ENCODE results near the gene CNN2.
A peak's percentile ranks its signal among the peaks of the same experiment; 100 is the strongest.

CNN2 gene

DNA sequence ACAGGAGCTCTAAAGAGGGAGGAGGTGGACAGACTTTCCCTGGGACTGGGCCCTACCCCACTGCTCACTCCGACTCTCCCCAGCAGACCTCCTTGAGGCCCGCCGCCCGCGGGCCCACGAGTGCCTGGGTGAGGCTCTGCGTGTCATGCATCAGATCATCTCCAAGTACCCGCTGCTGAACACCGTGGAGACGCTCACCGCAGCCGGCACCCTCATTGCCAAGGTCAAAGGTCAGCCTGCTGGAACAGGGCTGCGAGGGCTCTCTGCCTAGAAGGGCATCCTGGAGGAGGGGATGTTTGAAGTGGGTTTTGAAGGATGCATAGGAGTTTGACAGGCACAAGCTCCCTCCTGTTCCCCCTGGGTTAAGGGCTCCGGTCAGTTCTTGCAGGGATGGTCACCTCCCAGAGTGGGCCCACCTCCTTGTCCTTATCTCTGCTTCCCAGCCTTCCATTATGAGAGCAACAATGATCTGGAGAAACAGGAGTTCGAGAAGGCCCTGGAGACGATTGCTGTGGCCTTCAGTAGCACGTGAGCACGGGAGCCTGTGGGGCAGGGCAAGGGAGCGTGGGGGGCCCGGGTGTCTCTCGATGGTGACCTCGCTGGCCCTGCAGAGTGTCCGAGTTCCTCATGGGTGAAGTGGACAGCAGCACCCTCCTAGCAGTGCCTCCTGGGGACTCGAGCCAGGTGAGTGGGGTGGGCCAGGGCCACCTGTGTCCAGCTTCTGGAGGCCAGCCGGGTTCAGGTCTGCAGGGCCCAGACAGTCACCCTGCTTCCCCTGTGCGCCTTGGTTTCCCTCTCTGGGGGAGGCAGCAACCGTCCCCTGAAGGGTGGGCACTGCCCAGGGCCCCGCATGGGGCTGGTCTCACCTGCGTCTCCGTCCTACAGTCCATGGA lies 46.9 kb downstream of the CNN2 start:
- no peak overlapping the region for H3K4me3 ChIP-seq
- H3K9ac ChIP-seq (ENCODE audit: insufficient read length): no peak overlapping the region
- H3K36me3 ChIP-seq (ENCODE audit: insufficient read depth, low read length): no peaks in the 10 kb centered on the region
- DNase-seq (ENCODE audit: low read depth, low spot score): no peak
- H3K9me3 ChIP-seq (ENCODE audit: low read depth, low read length): no peaks in the 10 kb centered on the region
- no peak for TF ChIP-seq EZH2 (IDR thresholded peaks at IDR 0.05)
- TF ChIP-seq POLR2AphosphoS5 (IDR thresholded peaks at IDR 0.05; ENCODE audit: borderline replicate concordance, low read depth, low read length): no peak
- no peak for TF ChIP-seq FOXP2 (optimal IDR thresholded peaks at IDR 0.05; ENCODE audit: control extremely low read depth, extremely low read length, insufficient read depth)
- no peak overlapping the region for H3K27ac ChIP-seq

DNA sequence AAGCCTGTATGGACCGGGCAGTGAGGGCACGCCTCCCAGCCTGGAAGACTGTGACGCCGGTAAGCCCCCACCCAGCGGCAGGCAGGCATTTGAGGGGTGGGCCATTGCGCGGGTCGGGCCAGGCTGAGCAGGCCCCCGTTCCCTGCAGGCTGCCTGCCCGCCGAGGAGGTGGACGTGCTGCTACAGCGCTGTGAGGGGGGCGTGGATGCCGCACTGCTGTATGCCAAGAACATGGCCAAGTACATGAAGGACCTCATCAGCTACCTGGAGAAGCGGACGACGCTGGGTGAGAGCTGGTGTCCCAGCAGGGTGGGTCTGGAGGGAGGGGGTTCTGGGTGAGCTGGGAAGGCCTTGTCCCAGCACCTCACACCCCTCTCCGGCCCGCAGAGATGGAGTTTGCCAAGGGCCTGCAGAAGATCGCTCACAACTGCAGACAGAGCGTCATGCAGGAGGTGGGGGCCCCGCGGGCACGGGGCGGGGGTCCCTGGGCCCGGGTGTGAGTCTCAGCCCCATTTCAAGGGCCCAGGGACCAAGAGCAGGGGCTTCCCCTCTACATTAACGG lies 47.6 kb downstream of the CNN2 start:
- H3K27ac ChIP-seq: no peak overlapping the region
- peak overlapping the region; percentile 67 for H3K4me3 ChIP-seq
- no peak for DNase-seq (ENCODE audit: low read depth, low spot score)
- no peaks in the 10 kb centered on the region for H3K9me3 ChIP-seq (ENCODE audit: low read depth, low read length)
- no peaks in the 10 kb centered on the region for H3K36me3 ChIP-seq (ENCODE audit: insufficient read depth, low read length)
- no peak overlapping the region for H3K9ac ChIP-seq (ENCODE audit: insufficient read length)
- TF ChIP-seq POLR2AphosphoS5 (IDR thresholded peaks at IDR 0.05; ENCODE audit: borderline replicate concordance, low read depth, low read length): no peak
- TF ChIP-seq FOXP2 (optimal IDR thresholded peaks at IDR 0.05; ENCODE audit: control extremely low read depth, extremely low read length, insufficient read depth): no peak
- no peak for TF ChIP-seq EZH2 (IDR thresholded peaks at IDR 0.05)

DNA sequence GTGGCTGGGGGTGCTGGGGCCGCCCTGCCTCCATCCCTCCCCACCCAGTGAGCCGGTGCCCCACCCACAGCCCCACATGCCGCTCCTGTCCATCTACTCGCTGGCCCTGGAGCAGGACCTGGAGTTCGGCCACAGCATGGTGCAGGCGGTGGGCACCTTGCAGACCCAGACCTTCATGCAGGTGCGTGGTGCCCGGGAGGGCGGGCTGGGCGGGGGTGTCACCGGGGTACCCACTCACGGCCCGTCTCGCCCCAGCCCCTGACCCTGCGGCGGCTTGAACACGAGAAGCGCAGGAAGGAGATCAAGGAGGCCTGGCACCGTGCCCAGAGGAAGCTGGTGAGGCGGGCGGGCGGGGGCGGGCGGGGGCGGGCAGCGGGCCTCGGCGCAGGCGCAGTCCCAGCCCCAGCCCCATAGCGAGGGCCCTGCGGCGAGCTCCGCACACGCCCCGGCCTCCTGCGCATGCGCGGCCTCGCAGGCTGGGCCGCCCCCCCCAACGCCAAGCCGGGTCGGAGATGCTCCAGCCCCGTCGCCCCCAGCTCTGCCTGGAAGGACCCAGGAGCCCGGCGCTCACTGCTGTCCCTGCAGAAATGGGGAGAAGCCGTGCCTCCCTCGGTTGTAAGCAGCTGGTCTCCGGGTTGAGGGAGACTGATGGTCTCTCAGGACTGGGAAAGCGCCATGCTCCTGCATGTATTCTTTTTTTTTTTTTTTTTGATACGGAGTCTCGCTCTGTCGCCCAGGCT lies 48.3 kb downstream of the CNN2 start:
- H3K36me3 ChIP-seq (ENCODE audit: insufficient read depth, low read length): no peaks in the 10 kb centered on the region

DNA sequence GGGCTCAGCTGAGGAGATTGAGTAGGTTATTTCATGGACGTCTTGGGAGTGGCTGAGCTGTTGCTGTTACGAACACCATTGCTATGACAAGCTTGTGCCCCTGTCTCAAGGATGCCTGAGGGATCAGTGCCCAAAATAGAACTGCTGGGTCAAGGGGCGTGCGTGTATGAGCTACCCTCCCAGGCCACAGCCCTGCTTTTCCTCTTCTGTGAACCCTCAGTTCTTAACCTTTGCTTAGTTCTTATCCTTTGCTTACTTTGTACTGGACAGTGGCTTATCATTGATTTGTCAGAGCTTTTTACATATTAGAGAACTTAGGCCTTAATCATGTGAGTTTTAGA lies 49.6 kb downstream of the CNN2 start:
- DNase-seq (ENCODE audit: low read depth, low spot score): no peak
- Histone ChIP-seq H3K36me3 (ENCODE audit: insufficient read depth, low read length) (no peaks in the 10 kb centered on the region), H3K9ac (ENCODE audit: insufficient read length) (no peak overlapping the region), H3K27ac (no peak overlapping the region), H3K4me3 (no peak overlapping the region), H3K9me3 (ENCODE audit: low read depth, low read length) (no peaks in the 10 kb centered on the region)
- TF ChIP-seq FOXP2 (optimal IDR thresholded peaks at IDR 0.05; ENCODE audit: control extremely low read depth, extremely low read length, insufficient read depth): no peak
- no peak for TF ChIP-seq POLR2AphosphoS5 (IDR thresholded peaks at IDR 0.05; ENCODE audit: borderline replicate concordance, low read depth, low read length)
- TF ChIP-seq EZH2 (IDR thresholded peaks at IDR 0.05): no peak

More for the DNA sequence above, 48.3 kb downstream of the CNN2 start:
- H3K9me3 ChIP-seq (ENCODE audit: low read depth, low read length): no peaks in the 10 kb centered on the region
- DNase-seq (ENCODE audit: low read depth, low spot score): no peak
- peak overlapping the region; percentile 78 for H3K4me3 ChIP-seq
- TF ChIP-seq EZH2 (IDR thresholded peaks at IDR 0.05) (no peak), POLR2AphosphoS5 (IDR thresholded peaks at IDR 0.05; ENCODE audit: borderline replicate concordance, low read depth, low read length) (peak; percentile 74; the same call in 1 of the 2 replicates), FOXP2 (optimal IDR thresholded peaks at IDR 0.05; ENCODE audit: control extremely low read depth, extremely low read length, insufficient read depth) (no peak)
- H3K27ac ChIP-seq: no peak overlapping the region
- no peak overlapping the region for H3K9ac ChIP-seq (ENCODE audit: insufficient read length)

DNA sequence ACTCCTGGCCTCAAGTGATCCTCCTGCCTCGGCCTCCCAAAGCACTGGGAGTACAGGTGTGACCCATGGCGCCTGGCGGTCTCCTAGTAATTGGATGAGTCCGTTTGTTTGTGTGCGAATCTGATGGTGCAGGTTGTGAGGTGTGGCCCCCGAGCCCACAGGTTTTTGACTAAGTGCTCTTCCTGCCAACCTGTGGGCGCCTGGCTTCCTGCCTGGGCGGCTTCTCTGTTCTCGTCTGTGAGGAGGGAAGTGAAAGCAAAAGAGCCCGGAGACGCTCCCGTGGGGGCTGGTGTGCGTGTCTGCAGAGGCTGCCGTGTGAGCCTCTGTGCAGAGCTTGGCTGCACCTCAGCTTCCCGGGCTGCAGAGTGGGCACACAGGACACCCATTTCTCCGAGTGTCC lies 50.5 kb downstream of the CNN2 start:
- TF ChIP-seq EZH2 (IDR thresholded peaks at IDR 0.05) (no peak), FOXP2 (optimal IDR thresholded peaks at IDR 0.05; ENCODE audit: control extremely low read depth, extremely low read length, insufficient read depth) (no peak), POLR2AphosphoS5 (IDR thresholded peaks at IDR 0.05; ENCODE audit: borderline replicate concordance, low read depth, low read length) (no peak)
- Histone ChIP-seq H3K27ac (no peak overlapping the region), H3K9me3 (ENCODE audit: low read depth, low read length) (no peaks in the 10 kb centered on the region), H3K4me3 (no peak overlapping the region), H3K9ac (ENCODE audit: insufficient read length) (no peak overlapping the region), H3K36me3 (ENCODE audit: insufficient read depth, low read length) (no peaks in the 10 kb centered on the region)
- no peak for DNase-seq (ENCODE audit: low read depth, low spot score)

DNA sequence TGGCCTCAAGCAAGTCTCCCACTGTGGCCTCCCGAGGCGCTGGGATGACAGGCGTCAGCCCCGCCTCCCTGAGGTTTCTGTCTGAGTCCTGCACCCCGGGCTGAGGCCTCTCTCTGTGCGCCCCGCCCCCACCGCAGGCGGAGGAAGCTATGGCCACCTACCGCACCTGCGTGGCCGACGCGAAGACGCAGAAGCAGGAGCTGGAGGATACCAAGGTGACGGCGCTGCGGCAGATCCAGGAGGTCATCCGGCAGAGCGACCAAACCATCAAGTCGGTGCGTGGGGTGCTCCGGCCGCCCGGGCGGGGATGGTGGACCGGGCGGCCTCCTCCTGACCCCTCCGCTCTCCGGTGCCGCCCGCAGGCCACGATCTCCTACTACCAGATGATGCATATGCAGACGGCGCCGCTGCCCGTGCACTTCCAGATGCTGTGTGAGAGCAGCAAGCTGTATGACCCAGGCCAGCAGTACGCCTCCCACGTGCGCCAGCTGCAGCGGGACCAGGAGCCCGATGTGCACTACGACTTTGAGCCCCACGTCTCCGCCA lies 53.2 kb downstream of the CNN2 start:
- Histone ChIP-seq H3K4me3 (no peak overlapping the region), H3K9me3 (ENCODE audit: low read depth, low read length) (no peaks in the 10 kb centered on the region), H3K9ac (ENCODE audit: insufficient read length) (no peak overlapping the region), H3K36me3 (ENCODE audit: insufficient read depth, low read length) (no peaks in the 10 kb centered on the region), H3K27ac (no peak overlapping the region)
- TF ChIP-seq POLR2AphosphoS5 (IDR thresholded peaks at IDR 0.05; ENCODE audit: borderline replicate concordance, low read depth, low read length) (no peak), FOXP2 (optimal IDR thresholded peaks at IDR 0.05; ENCODE audit: control extremely low read depth, extremely low read length, insufficient read depth) (no peak), EZH2 (IDR thresholded peaks at IDR 0.05) (no peak)
- no peak for DNase-seq (ENCODE audit: low read depth, low spot score)

DNA sequence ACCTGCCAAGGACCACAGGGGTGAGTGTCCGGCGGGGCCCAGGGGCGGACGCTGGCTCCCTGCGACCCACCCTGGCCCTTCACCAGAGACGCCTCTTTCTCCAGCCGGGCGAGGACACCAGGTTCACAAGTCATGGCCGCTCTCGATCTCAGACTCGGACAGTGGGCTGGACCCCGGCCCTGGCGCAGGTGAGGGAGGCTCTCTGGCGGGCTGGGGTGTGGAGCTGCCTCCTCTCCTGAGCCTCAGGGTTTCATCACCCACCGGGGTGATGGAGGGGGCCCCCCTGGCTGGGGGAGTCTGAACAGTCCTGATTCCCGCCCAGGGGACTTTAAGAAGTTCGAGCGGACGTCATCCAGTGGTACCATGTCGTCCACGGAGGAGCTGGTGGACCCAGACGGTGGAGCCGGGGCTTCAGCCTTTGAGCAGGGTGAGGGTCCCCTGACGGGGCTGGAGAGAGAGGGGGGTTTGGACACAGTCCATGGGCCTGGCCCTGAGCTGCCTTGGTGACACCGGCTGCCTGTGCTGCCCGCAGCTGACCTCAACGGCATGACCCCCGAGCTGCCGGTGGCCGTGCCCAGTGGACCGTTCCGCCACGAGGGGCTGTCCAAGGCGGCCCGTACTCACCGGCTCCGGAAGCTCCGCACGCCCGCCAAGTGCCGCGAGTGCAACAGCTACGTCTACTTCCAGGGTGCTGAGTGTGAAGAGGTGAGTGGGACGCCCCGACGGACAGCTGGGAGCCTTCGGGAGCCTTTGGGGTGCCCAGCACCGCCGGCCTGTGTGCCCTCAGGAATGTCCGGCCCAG lies 54.2 kb downstream of the CNN2 start:
- H3K36me3 ChIP-seq (ENCODE audit: insufficient read depth, low read length): no peaks in the 10 kb centered on the region
- no peak overlapping the region for H3K27ac ChIP-seq

More for the DNA sequence above, 54.2 kb downstream of the CNN2 start:
- no peak for DNase-seq (ENCODE audit: low read depth, low spot score)
- Histone ChIP-seq H3K9ac (ENCODE audit: insufficient read length) (no peak overlapping the region), H3K4me3 (no peak overlapping the region), H3K9me3 (ENCODE audit: low read depth, low read length) (no peaks in the 10 kb centered on the region)
- TF ChIP-seq EZH2 (IDR thresholded peaks at IDR 0.05): no peak
